GM21786 (cell line): ENCODE data around the gene ST8SIA1.

Experiments used
- ATAC-seq: cut with Tn5 transposase; IDR thresholded peaks from one replicate; pipeline ENCODE4 v1.9.1; 2021; ENCODE audit not compliant: unreplicated experiment

Gene ST8SIA1

GRCh38 chr12:22248121-22248520, 86.4 kb downstream of the ST8SIA1 start:
- no peak for ATAC-seq

GRCh38 chr12:22246217-22246846, 88.2 kb downstream of the ST8SIA1 start:
- no peak for ATAC-seq

GRCh38 chr12:22242726-22243125, 91.8 kb downstream of the ST8SIA1 start:
- no peak for ATAC-seq

GRCh38 chr12:22238211-22238610, 96.3 kb downstream of the ST8SIA1 start:
- no peak for ATAC-seq

GRCh38 chr12:22234561-22234960, 99.9 kb downstream of the ST8SIA1 start:
- ATAC-seq: no peak

- ATAC-seq: no peak
These were observed 102.7 kb downstream of the ST8SIA1 start for GRCh38 chr12:22231836-22232235.

GRCh38 chr12:22231078-22231477, 103.4 kb downstream of the ST8SIA1 start:
- ATAC-seq: no peak

GRCh38 chr12:22230280-22230794, 104.2 kb downstream of the ST8SIA1 start:
- ATAC-seq: no peak

- no peak for ATAC-seq
These were observed 104.7 kb downstream of the ST8SIA1 start for GRCh38 chr12:22229652-22230279.

- ATAC-seq: no peak
These were observed 106.3 kb downstream of the ST8SIA1 start for GRCh38 chr12:22228022-22228875.

- ATAC-seq: no peak
These were observed 111.2 kb downstream of the ST8SIA1 start for GRCh38 chr12:22223356-22223755.

GRCh38 chr12:22217556-22217955, 117.0 kb downstream of the ST8SIA1 start:
- no peak for ATAC-seq

GRCh38 chr12:22215467-22216253, 118.8 kb downstream of the ST8SIA1 start:
- no peak for ATAC-seq

- no peak for ATAC-seq
These were observed 123.4 kb downstream of the ST8SIA1 start for GRCh38 chr12:22211128-22211527.

GRCh38 chr12:22209422-22209821, 125.1 kb downstream of the ST8SIA1 start:
- ATAC-seq: no peak

- no peak for ATAC-seq
These were observed 128.3 kb downstream of the ST8SIA1 start for GRCh38 chr12:22206111-22206728.

- no peak for ATAC-seq
These were observed 130.1 kb downstream of the ST8SIA1 start for GRCh38 chr12:22204391-22204790.

- no peak for ATAC-seq
These were observed 131.7 kb downstream of the ST8SIA1 start for GRCh38 chr12:22202847-22203246.

GRCh38 chr12:22201101-22201500, 133.4 kb downstream of the ST8SIA1 start:
- no peak for ATAC-seq

GRCh38 chr12:22196236-22196635, 138.3 kb downstream of the ST8SIA1 start:
- no peak for ATAC-seq
